Activated CD4-positive, alpha-beta T cell treated with anti-CD3 and anti-CD28 coated beads, Interleukin-2, amount 50 U/mL, for 4 hours (primary cell): Measurements from ENCODE around the gene PAEP.

Source experiments
- DNase-seq, 2 experiments: peaks; one replicate each; pipeline ENCODE4 v3.0.0-alpha.2; 2020

Gene PAEP

GRCh38 chr9:135604437-135605237, 43.1 kb downstream of the PAEP start:
- DNase-seq, result no peak

GRCh38 chr9:135605238-135605781, 43.8 kb downstream of the PAEP start:
- no peak for DNase-seq

- no peak for DNase-seq
Measured at GRCh38 chr9:135606885-135607259, 45.3 kb downstream of the PAEP start.

GRCh38 chr9:135607401-135608293, 46.1 kb downstream of the PAEP start:
- no peak for DNase-seq

- DNase-seq, result no peak
Measured at GRCh38 chr9:135608294-135608998, 46.9 kb downstream of the PAEP start.

GRCh38 chr9:135608999-135609317, 47.4 kb downstream of the PAEP start:
- DNase-seq, result no peak

- no peak for DNase-seq
Measured at GRCh38 chr9:135609366-135609955, 47.9 kb downstream of the PAEP start.

- DNase-seq, result no peak
Measured at GRCh38 chr9:135610290-135611141, 49.0 kb downstream of the PAEP start.

GRCh38 chr9:135611142-135611874, 49.8 kb downstream of the PAEP start:
- DNase-seq, result no peak

- no peak for DNase-seq
Measured at GRCh38 chr9:135611875-135612209, 50.3 kb downstream of the PAEP start.

GRCh38 chr9:135612437-135612836, 50.9 kb downstream of the PAEP start:
- no peak for DNase-seq

- DNase-seq, result no peak
Measured at GRCh38 chr9:135612981-135613910, 51.7 kb downstream of the PAEP start.

- DNase-seq, result no peak
Measured at GRCh38 chr9:135613946-135614805, 52.6 kb downstream of the PAEP start.

GRCh38 chr9:135614821-135615665, 53.5 kb downstream of the PAEP start:
- no peak for DNase-seq

- no peak for DNase-seq
Measured at GRCh38 chr9:135615666-135616618, 54.4 kb downstream of the PAEP start.
